RWPE2 (cell line): ENCODE data around the gene SEPTIN2.

Experiments used
- ATAC-seq: fragments of 200-7000 bp; cut with Tn5 transposase; 3 replicates; pipeline ENCODE4 v1.9.1; 2021; ENCODE audit warnings: low read depth
- DNase-seq: peaks from one replicate; pipeline ENCODE4 v3.0.0-alpha.2; 2020; ENCODE audit warnings: low spot score
- H3K27ac ChIP-seq: fragments of 450-650 bp; 2 replicates; pipeline ENCODE4 v1.5.1; 2017; ENCODE audit warnings: mild to moderate bottlenecking; ENCODE audit not compliant: poor library complexity, severe bottlenecking
- H3K27me3 ChIP-seq: fragments of 250-450 bp; sonication (Bioruptor Pico); 2 replicates; pipeline ENCODE4 v1.5.1; 2021; ENCODE audit warnings: mild to moderate bottlenecking, moderate library complexity; ENCODE audit not compliant: insufficient read depth, poor library complexity, severe bottlenecking
- H3K36me3 ChIP-seq: fragments of 250-450 bp; sonication (Bioruptor Pico); 2 replicates; pipeline ENCODE4 v1.5.1; 2020; ENCODE audit warnings: low read depth, mild to moderate bottlenecking, moderate library complexity
- H3K4me1 ChIP-seq: fragments of 250-450 bp; sonication (Bioruptor Pico); 2 replicates; pipeline ENCODE4 v1.5.1; 2021; ENCODE audit warnings: mild to moderate bottlenecking, moderate library complexity; ENCODE audit not compliant: insufficient read depth, poor library complexity, severe bottlenecking
- H3K4me3 ChIP-seq: fragments of 250-450 bp; sonication (Bioruptor Pico); 2 replicates; pipeline ENCODE4 v1.5.1; 2021; ENCODE audit warnings: mild to moderate bottlenecking, moderate library complexity; ENCODE audit not compliant: severe bottlenecking
- H3K9me3 ChIP-seq: fragments of 250-450 bp; sonication (Bioruptor Pico); 2 replicates; pipeline ENCODE4 v1.5.1; 2021; ENCODE audit warnings: mild to moderate bottlenecking, moderate library complexity; ENCODE audit not compliant: severe bottlenecking
- TF ChIP-seq, protein P1 (sequence below): fragments of 450-650 bp; IDR thresholded peaks from one replicate; pipeline ENCODE4 v1.5.1; 2017; ENCODE audit warnings: mild to moderate bottlenecking, moderate library complexity; ENCODE audit not compliant: poor library complexity, severe bottlenecking

SEPTIN2 gene

DNA sequence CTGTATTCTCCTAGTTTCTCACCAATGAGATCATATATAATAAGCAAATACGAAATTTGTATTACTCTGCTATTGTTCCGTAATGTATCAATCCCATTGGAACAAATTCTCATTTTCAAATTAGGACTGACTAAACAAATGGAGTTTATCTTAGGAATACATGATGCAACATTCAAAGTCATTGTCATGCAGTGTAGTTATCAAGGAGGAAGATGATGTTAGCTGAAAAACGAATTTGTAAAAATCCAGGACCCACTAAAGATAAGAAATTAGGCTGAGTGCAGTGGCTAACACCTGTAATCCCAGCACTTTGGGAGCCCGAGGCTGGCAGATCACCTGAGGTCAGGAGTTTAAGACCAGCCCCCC is 14.9 kb downstream of the SEPTIN2 start:
- Histone ChIP-seq H3K27me3 (no peaks in the 10 kb centered on the region), H3K4me3 (no peak overlapping the region), H3K4me1 (peaks cover 18% of the 10 kb centered on the region), H3K27ac (peak overlapping the region; percentile 75), H3K36me3 (peaks cover 80% of the 10 kb centered on the region), H3K9me3 (no peaks in the 10 kb centered on the region)
- no peak for ATAC-seq
- no peak for DNase-seq
- TF ChIP-seq, protein P1, sequence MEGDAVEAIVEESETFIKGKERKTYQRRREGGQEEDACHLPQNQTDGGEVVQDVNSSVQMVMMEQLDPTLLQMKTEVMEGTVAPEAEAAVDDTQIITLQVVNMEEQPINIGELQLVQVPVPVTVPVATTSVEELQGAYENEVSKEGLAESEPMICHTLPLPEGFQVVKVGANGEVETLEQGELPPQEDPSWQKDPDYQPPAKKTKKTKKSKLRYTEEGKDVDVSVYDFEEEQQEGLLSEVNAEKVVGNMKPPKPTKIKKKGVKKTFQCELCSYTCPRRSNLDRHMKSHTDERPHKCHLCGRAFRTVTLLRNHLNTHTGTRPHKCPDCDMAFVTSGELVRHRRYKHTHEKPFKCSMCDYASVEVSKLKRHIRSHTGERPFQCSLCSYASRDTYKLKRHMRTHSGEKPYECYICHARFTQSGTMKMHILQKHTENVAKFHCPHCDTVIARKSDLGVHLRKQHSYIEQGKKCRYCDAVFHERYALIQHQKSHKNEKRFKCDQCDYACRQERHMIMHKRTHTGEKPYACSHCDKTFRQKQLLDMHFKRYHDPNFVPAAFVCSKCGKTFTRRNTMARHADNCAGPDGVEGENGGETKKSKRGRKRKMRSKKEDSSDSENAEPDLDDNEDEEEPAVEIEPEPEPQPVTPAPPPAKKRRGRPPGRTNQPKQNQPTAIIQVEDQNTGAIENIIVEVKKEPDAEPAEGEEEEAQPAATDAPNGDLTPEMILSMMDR = no peak

DNA sequence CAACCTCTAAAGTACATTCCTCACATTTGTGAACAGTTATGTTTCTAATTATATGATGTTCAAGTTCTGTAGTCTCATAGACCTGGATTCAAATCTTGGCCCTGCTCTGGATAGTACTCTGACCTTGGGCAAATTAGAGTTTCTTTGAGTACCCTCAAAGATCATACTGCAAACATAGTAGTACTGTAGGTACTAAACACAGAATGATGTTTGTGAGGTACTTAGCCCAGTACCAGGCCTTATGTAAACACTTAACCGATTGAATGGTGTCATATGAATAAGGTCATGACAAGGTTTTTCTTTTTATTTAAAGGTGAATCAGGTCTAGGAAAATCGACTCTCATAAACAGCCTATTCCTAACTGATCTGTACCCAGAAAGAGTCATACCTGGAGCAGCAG is 19.1 kb downstream of the SEPTIN2 start:
- Histone ChIP-seq H3K36me3 (peaks cover 89% of the 10 kb centered on the region), H3K27ac (no peak overlapping the region), H3K9me3 (no peaks in the 10 kb centered on the region), H3K4me1 (peaks cover 8% of the 10 kb centered on the region), H3K4me3 (no peak overlapping the region), H3K27me3 (no peaks in the 10 kb centered on the region)
- DNase-seq = no peak
- ATAC-seq = no peak
- TF ChIP-seq, protein P1 = no peak

DNA sequence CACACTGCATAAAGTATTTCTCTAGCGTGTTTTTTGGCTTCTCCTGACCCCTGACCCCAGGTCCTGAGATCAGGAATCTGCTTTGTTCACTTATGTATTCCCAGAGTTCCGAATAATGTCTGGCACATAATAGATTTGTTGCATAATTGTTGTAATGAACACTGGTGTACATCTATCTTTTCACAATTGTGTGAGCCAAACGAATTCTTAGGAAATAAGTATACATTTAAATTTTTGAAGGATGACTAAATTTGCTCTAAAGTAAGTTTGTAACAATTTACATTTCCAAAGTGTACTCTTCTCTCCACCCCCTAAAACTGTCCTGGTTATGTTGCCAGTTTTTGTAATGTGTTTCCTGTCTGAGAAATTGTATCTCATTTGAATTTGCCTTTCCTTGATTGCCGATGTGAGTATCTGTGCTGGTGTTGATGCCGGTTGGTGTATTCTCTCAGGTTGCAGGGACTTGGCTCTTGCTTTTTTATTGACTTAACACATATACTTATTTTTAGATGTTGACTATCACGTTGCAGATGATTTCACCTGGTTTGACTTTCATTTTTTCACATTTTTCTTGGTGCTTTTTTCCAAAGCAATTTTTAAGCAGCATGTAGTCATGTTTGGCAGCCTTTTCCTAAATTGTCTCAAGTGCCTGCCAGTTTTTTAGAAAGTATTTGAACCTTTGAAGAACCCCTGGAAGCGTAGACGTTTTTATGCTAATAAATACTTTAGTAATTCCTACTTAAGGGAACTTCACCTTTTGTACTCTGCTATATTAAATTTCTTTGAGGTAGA is 24.3 kb downstream of the SEPTIN2 start:
- ATAC-seq (no peak), DNase-seq (no peak)
- TF ChIP-seq, protein P1 = no peak
- no peaks in the 10 kb centered on the region for H3K9me3 ChIP-seq
- no peaks in the 10 kb centered on the region for H3K27me3 ChIP-seq
- H3K27ac ChIP-seq = no peak overlapping the region
- no peaks in the 10 kb centered on the region for H3K4me1 ChIP-seq
- no peak overlapping the region for H3K4me3 ChIP-seq
- peaks cover 95% of the 10 kb centered on the region for H3K36me3 ChIP-seq

GRCh38 chr2:241340631-241341163 is 25.0 kb downstream of the SEPTIN2 start:
- Histone ChIP-seq H3K27me3 (no peaks in the 10 kb centered on the region), H3K4me3 (no peak overlapping the region), H3K4me1 (no peaks in the 10 kb centered on the region), H3K27ac (no peak overlapping the region), H3K9me3 (no peaks in the 10 kb centered on the region), H3K36me3 (peaks cover 95% of the 10 kb centered on the region)
- DNase-seq (no peak), ATAC-seq (no peak)
- TF ChIP-seq, protein P1 = no peak
